ENCODE data around the gene TIMP2.
"Not testable (repeated sequence)": the region's sequence is repeated elsewhere in the genome, so short reads cannot be mapped to it uniquely, and the experiment has no call there.

TIMP2 gene

GRCh38 chr17:78890096-78890495 lies 35.1 kb downstream of the TIMP2 start:
- not testable (repeated sequence) for DNase-seq (ENCODE audit: low spot score)

- DNase-seq (ENCODE audit: low spot score), result no peak
Observed at GRCh38 chr17:78889531-78889930, 35.7 kb downstream of the TIMP2 start.

- DNase-seq (ENCODE audit: low spot score), result no peak
Observed at GRCh38 chr17:78888941-78889518, 36.2 kb downstream of the TIMP2 start.

- DNase-seq (ENCODE audit: low spot score), result no peak
Observed at GRCh38 chr17:78886954-78887353, 38.2 kb downstream of the TIMP2 start.

GRCh38 chr17:78885956-78886355 lies 39.2 kb downstream of the TIMP2 start:
- DNase-seq (ENCODE audit: low spot score), result no peak

- no peak for DNase-seq (ENCODE audit: low spot score)
Observed at GRCh38 chr17:78884876-78885667, 40.1 kb downstream of the TIMP2 start.

- DNase-seq (ENCODE audit: low spot score), result peak; percentile 56
Observed at GRCh38 chr17:78884148-78884825, 40.9 kb downstream of the TIMP2 start.

GRCh38 chr17:78883533-78884131 lies 41.6 kb downstream of the TIMP2 start:
- peak; percentile 85 for DNase-seq (ENCODE audit: low spot score)

- DNase-seq (ENCODE audit: low spot score), result peak; percentile 56
Observed at GRCh38 chr17:78883089-78883532, 42.1 kb downstream of the TIMP2 start.

GRCh38 chr17:78882540-78883088 lies 42.6 kb downstream of the TIMP2 start:
- DNase-seq (ENCODE audit: low spot score), result no peak

- DNase-seq (ENCODE audit: low spot score), result no peak
Observed at GRCh38 chr17:78879635-78880186, 45.5 kb downstream of the TIMP2 start.

GRCh38 chr17:78878871-78879527 lies 46.2 kb downstream of the TIMP2 start:
- DNase-seq (ENCODE audit: low spot score), result no peak

- no peak for DNase-seq (ENCODE audit: low spot score)
Observed at GRCh38 chr17:78878261-78878660, 46.9 kb downstream of the TIMP2 start.

GRCh38 chr17:78876954-78877517 lies 48.2 kb downstream of the TIMP2 start:
- DNase-seq (ENCODE audit: low spot score), result peak; percentile 62

GRCh38 chr17:78876094-78876597 lies 49.0 kb downstream of the TIMP2 start:
- DNase-seq (ENCODE audit: low spot score), result no peak

- no peak for DNase-seq (ENCODE audit: low spot score)
Observed at GRCh38 chr17:78875363-78876093, 49.7 kb downstream of the TIMP2 start.

GRCh38 chr17:78873519-78874340 lies 51.5 kb downstream of the TIMP2 start:
- DNase-seq (ENCODE audit: low spot score), result no peak

GRCh38 chr17:78872486-78872885 lies 52.7 kb downstream of the TIMP2 start:
- no peak for DNase-seq (ENCODE audit: low spot score)

- no peak for DNase-seq (ENCODE audit: low spot score)
Observed at GRCh38 chr17:78870621-78871020, 54.6 kb downstream of the TIMP2 start.
